PFSK-1 (cell line): ENCODE measurements around the gene TTL.

Experiments used
- FOXP2 ChIP-seq: optimal IDR thresholded peaks from 2 replicates; pipeline ENCODE3; 2011; ENCODE audit warnings: borderline replicate concordance, control low read depth, inconsistent platforms; ENCODE audit not compliant: insufficient read depth; ENCODE audit errors: extremely low read length, extremely low read depth
- POLR2AphosphoS5 ChIP-seq: IDR thresholded peaks from 2 replicates; pipeline ENCODE4 v1.6.1; 2012; ENCODE audit warnings: low read depth, mild to moderate bottlenecking, control low read depth, low read length, moderate library complexity
- REST ChIP-seq, 2 experiments: IDR thresholded peaks; 2 replicates each; pipeline versions ENCODE4 v1.6.1 to v1.8.0; 2011 to 2012; ENCODE audit warnings: low read depth in 2 of 2, low read length in 2 of 2, control low read depth in 1 of 2, inconsistent platforms in 1 of 2, mild to moderate bottlenecking in 1 of 2, moderate library complexity in 1 of 2; ENCODE audit not compliant: insufficient read depth in 1 of 2
- SIN3A ChIP-seq: IDR thresholded peaks from 2 replicates; pipeline ENCODE4 v1.6.1; 2012; ENCODE audit warnings: mild to moderate bottlenecking, low read length, moderate library complexity, borderline replicate concordance; ENCODE audit not compliant: insufficient read depth
- TAF1 ChIP-seq: IDR thresholded peaks from 2 replicates; pipeline ENCODE4 v1.6.1; 2012; ENCODE audit warnings: low read length, control low read depth, borderline replicate concordance; ENCODE audit not compliant: insufficient read depth

Gene TTL

GRCh38 chr2:112523291-112523777 is 41.4 kb downstream of the TTL start:
- TF ChIP-seq FOXP2 (no peak), SIN3A (no peak), TAF1 (no peak), POLR2AphosphoS5 (no peak), REST (IDR thresholded peaks at IDR 0.05; ENCODE audit: insufficient read depth in 1 of 2, low read depth in 2 of 2, low read length in 2 of 2) (no peak)

DNA sequence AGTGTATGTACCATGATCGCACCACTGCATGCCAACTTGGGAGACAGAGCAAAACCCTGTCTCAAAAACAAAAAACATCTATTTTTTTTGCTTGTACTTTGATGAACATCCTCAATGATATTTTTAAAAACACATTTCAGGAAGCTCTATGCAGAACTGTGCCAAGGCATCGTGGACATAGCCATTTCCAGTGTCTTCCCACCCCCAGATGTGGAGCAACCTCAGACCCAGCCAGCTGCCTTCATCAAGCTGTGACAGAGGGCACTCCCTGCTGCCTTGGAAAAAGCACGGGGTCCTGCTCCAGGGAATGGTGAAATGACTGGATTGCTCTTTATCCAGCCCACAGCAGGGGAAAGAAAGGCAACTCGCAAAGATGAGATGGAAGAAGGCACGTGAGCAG is 46.6 kb downstream of the TTL start:
- no peak for TF ChIP-seq TAF1
- no peak for TF ChIP-seq REST (IDR thresholded peaks at IDR 0.05; ENCODE audit: insufficient read depth in 1 of 2, low read depth in 2 of 2, low read length in 2 of 2)
- TF ChIP-seq SIN3A = no peak
- TF ChIP-seq POLR2AphosphoS5 = no peak
- no peak for TF ChIP-seq FOXP2

GRCh38 chr2:112529757-112530156 is 47.8 kb downstream of the TTL start:
- TF ChIP-seq POLR2AphosphoS5 = no peak
- no peak for TF ChIP-seq SIN3A
- TF ChIP-seq REST (IDR thresholded peaks at IDR 0.05; ENCODE audit: insufficient read depth in 1 of 2, low read depth in 2 of 2, low read length in 2 of 2) = no peak
- no peak for TF ChIP-seq FOXP2
- no peak for TF ChIP-seq TAF1

GRCh38 chr2:112530728-112531127 is 48.8 kb downstream of the TTL start:
- TF ChIP-seq SIN3A = no peak
- no peak for TF ChIP-seq POLR2AphosphoS5
- no peak for TF ChIP-seq FOXP2
- TF ChIP-seq TAF1 = no peak
- TF ChIP-seq REST (IDR thresholded peaks at IDR 0.05; ENCODE audit: insufficient read depth in 1 of 2, low read depth in 2 of 2, low read length in 2 of 2) = no peak

- no peak for TF ChIP-seq SIN3A
- TF ChIP-seq REST (IDR thresholded peaks at IDR 0.05; ENCODE audit: insufficient read depth in 1 of 2, low read depth in 2 of 2, low read length in 2 of 2) = no peak
- no peak for TF ChIP-seq TAF1
- TF ChIP-seq POLR2AphosphoS5 = no peak
- TF ChIP-seq FOXP2 = no peak
Measured at GRCh38 chr2:112534826-112535225, 52.9 kb downstream of the TTL start.
